GM21515 (cell line): ENCODE results near the gene ASIP.

Source experiments
- ATAC-seq: cut with Tn5 transposase; IDR thresholded peaks from one replicate; pipeline ENCODE4 v1.9.1; 2021; ENCODE audit not compliant: unreplicated experiment

Gene ASIP

DNA sequence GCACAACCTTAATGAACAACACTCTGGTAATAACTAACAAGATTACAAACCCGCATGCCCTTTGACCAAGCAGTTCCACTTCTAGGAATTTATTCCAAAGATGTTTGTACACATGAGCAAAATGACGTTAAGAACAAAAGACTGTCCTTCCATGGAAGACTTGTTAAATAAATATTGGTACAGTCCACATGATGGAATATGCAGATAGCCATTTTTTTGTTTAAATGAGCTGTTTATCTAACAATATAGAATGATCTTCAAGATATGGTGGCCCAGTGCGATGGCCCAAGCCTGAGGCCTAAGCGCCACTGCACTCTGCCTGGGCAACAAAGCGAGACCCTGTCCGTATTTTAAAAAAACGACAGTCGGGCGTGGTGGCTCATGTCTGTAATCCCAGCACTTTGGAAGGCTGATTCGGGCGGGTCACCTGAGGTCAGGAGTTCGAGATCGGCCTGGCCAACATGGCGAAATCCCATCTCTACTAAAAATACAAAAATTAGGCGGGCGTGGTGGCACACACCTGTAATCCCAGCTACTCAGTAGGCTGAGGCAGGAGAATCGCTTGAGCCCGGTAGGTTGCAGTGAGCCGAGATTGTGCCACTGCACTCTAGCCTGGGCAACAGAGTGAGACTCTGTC lies 69.4 kb downstream of the ASIP start:
- no peak for ATAC-seq

DNA sequence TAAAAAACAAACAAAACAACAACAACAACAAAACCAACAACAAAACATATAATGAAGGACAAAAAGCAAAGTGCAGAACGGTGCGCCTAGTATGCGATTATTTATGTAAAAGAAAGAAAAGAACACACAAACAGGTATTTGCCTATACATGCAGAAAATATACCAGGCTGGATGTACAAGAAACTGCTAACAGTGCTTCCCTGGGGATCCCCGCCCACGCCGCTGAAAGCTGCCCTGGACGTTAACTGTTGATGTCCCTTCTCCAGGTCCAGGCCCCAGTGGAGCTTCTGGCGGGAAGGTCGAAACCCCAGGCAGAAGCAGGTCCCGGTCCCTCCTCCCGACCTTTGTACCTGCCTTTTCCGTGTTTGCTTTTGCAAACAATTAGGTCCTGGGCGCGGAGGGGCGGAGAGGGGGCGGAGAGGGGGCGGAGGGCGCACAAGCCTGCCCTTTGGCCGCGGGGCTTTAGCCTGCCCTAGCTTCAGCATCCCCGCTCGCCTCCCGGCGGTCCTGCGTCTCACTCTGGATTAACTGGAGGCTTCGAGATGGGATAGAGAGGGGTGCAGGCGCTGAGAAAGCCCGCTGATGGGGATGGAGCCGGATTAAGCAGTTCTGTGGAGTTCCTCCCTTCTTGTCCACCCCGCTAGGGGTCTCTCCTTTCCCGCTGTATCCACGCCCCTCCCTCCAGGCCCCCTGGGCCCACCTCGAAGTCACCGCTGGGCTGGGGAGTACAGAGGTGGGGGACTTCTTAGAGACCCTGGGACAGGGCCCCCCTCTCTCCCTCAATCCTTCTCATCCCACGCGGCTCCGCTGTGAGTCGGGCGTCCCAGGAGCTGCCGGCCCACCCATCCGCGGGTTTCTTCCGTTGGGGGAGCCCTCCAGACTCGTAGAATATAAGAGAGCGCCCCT lies 70.1 kb downstream of the ASIP start:
- no peak for ATAC-seq

DNA sequence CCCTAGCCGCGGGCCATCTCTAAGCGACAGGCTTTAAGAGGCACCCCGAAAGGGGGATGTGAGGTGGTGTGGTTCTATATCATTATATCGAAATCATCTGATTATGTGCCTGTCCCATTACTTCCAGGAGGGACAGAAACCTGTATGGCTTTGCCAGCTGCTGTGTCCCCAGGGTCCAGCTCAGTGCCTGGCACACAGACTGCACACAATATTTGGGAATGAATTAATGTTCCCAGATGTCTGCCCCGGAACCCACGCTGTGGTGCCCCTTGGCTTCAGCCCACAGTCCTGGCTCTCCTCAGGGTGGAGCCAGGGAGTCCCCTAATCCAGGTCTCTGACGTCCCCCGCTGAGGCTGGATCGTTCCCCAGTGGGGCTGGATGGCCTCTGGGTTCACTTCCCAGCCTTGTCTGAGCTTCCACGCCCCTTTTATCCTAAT lies 70.8 kb downstream of the ASIP start:
- no peak for ATAC-seq

DNA sequence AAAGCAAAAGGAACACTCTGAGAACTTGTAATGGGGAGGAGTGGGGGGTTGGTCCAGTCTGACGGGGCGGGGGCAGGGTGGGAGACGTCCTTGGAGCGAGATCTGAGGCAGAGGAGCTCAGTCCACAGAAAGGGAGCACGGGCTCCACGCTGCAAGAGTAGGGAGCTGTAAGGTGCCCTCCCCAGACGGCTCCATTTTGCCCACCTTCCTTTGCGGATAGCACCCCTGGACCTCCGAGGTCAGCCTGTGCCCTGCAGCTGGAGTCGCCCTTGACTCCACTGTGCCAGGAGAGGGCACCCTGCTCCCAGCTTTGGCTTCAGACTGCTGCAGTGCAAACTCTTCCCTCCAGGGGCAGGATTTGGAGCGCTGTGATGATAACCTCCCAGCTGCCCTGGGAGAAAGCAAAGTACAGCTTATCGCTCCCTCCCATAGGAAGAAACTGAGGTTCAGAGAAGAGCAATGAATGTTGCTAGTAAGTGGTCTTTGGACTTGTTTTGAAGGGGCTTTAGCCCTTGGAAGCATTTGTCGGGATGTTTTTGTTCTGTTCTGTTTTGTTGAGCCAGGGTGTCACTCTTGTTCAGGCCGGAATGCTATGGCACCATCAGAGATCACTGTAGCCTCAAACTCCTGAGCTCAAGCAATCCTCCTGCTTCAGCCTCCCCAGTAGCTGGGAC lies 71.5 kb downstream of the ASIP start:
- peak; percentile 79 for ATAC-seq

DNA sequence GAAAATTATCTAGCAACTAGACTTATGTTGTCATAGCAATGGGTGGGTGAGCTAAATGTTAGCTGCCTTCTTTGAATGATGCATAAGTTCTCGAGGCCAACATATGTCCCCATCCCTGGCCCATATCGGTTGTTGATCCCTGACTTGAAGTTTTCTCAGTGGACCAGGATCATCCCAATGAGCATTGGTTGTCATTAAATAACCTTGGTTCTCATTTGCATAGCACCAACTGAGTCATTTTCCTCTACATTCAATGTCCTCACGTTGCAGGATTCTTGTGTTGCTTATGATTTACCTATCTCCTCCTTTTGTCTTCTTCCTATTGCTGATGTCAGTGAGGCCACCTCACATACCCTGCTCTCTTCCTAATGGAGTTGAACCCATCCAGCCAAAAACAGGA lies 74.0 kb downstream of the ASIP start:
- ATAC-seq: no peak

DNA sequence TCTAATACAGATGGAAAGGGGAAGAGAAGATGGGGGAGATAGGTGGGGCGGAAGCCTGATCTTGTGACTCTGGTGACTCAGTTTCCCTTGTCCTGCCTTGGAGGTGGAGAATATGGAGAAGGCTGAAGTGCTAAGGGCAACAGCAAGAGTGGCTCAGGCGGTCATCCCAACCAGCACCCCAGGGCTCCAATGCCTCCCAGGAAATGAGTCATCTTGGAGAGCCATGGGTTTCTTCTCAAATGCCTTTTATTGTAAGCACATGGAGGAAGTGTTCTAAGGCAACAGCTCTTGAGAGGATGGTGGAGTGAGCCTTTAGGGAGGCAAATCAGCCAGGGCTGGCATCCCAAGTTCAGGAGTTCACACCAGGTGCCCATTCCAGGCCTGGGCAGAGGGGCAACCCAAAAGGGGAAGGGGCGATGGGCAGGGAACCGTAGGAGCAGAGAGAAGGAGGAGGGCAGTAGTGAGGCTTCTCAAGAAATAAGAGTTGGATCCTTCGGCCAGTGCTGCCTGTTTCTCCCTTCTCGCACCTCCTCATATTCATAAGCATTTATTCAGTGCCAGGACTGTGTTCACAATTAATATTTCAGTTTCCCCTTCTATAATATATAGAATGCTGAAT lies 75.1 kb downstream of the ASIP start:
- ATAC-seq: no peak
